ENCODE measurements around the gene TLCD3A.
"Not testable (repeated sequence)": the region's sequence is repeated elsewhere in the genome, so short reads cannot be mapped to it uniquely, and the experiment has no call there.

The TLCD3A gene

DNA sequence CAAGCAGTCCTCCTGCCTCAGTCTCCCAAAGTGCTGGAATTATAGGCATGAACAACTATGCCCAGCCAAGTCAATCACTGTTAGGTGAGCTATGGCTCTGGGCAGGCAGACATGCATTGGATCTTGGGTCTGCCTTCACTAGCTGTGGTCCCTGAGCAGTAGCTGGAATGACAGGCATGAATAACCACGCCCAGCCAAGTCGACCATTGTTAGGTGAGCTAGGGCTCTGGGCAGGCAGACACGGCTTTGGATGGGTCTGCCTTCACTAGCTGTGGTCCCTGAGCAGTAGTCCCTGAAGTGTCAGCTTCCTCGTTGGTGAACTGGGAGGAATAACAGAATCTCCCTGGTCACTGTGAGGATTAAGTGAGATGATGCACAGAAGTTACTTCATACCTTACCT lies 56.2 kb downstream of the TLCD3A start:
- no peak for DNase-seq (ENCODE audit: low spot score)

DNA sequence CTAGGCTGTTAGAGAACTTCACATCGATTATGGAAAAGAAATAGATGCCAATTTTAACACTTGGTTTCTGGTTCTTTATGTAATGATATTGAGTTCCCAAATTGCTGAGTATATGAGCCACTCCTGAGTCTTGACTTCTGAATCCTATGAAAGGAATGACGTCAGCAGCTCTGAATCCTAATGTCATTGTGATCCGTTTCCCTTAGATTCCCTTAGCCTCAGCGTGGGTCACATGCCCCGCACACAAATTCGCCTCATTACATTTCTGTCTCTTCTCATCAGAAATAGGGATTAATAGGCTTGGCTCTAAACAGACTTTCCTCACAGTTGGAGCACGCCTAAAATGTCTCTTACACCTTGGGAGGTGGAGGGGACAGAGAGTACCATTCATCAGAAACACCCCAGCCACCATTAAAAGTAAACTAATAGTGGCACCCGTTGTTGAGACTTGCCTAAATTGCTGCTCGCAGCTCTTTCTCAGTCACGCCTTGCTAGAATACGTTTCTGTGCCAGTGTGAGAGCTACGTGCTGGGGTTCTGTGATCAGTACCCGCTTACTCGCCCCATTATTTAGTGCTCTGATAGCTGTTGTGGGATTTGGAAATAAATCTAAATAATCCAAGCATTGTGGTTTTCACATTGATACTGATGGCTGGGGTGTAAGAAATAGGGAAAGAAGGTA lies 56.9 kb downstream of the TLCD3A start:
- no peak for DNase-seq (ENCODE audit: low spot score)

DNA sequence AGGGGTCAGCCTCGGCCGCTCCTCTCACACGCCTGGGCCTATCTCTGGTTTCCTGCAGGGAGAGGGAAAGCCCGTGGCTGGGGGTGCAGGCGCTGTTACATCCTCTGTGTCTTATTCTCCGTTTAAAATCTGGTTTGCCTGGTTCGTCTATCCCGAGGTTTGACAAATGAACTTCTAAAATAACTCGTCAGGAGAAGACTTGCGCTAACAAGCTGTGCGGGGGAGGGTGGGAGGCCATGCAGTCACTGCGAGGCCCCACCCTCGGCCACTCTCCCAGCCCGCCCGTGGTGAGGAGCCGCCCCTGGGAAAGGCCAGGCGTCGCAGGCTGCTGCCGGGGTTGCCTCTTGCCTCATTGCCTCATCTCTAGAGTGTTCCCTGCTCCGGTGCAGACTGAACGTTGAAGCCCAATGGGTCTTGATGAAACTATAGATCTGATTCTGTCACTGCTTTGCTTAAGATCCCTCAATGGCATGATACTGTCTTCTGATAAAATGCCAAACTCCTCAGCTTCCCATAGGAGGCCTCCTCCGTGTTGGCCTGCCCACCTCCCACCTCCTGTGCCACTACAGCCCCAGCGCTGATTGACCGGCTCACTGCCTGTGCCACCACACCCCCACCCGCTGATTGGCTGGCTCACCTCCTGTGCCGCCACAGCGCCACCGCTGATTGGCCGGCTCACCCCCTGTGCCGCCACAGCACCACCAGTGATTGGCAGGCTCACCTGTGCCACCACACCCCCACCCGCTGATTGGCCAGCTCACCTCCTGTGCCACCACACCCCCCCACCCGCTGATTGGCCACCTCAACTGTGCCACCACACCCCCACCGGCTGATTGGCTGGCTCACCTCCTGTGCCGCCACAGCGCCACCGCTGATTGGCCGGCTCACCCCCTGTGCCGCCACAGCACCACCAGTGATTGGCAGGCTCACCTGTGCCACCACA lies 57.8 kb downstream of the TLCD3A start:
- DNase-seq (ENCODE audit: low spot score): not testable (repeated sequence)

DNA sequence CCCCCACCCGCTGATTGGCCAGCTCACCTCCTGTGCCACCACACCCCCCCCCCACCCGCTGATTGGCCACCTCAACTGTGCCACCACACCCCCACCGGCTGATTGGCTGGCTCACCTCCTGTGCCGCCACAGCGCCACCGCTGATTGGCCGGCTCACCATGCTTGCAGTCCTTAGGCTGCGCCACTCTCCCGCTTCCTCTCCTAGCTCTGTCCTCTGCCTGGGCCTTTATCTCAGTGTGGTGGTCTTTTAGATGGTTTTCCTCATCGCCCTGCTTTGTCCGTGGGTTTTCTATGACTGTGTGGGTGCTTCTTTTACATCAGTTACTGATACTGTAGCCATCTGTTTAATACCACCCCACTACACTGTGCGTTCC lies 58.5 kb downstream of the TLCD3A start:
- not testable (repeated sequence) for DNase-seq (ENCODE audit: low spot score)

DNA sequence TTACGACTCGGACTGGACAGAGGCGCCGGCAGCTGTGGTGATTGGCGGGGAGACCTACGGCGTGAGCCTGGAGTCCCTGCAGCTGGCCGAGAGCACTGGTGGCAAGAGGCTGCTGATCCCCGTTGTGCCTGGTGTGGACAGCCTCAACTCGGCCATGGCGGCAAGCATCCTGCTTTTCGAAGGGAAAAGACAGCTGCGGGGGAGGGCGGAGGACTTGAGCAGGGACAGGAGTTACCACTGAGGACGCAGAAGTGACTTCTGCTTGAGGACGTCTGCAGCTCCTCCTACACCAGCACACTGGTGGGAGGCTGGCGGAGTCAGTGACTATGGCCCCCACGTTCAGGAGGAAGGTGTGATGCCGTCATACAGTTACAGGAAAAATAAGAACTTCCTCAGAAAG lies 59.4 kb downstream of the TLCD3A start:
- DNase-seq (ENCODE audit: low spot score): no peak

DNA sequence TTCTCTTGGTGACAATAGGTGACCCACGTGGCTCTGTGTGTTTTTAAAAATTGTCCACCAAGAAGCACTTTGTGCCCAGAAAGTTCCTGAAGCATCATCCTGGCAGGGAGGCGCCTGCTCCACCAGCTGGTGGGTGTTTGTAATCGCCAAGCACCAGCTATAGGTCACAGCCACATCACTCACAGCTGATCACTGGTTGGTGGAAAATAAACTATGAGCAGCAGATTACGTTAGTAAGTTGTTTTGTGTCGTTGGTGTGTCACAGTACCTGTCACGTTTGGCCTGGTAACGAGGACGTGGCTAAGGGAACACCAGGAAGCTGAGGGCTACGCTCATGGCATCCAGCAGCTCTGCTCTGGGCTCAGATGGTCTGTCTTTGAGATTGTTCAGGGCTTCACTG lies 59.9 kb downstream of the TLCD3A start:
- no peak for DNase-seq (ENCODE audit: low spot score)

All from cerebellar cortex (tissue), 1 donor.